ENCODE measurements around the gene SLC2A8. TPM values are rescaled to one million over a fixed set of nuclear protein-coding genes. Genes with fewer than 3 reads are reported as not detected.

The SLC2A8 gene
- total RNA-seq, 4 donors from 2014 or later, result 17.1 to 46.9 (median 35.9) TPM

DNA sequence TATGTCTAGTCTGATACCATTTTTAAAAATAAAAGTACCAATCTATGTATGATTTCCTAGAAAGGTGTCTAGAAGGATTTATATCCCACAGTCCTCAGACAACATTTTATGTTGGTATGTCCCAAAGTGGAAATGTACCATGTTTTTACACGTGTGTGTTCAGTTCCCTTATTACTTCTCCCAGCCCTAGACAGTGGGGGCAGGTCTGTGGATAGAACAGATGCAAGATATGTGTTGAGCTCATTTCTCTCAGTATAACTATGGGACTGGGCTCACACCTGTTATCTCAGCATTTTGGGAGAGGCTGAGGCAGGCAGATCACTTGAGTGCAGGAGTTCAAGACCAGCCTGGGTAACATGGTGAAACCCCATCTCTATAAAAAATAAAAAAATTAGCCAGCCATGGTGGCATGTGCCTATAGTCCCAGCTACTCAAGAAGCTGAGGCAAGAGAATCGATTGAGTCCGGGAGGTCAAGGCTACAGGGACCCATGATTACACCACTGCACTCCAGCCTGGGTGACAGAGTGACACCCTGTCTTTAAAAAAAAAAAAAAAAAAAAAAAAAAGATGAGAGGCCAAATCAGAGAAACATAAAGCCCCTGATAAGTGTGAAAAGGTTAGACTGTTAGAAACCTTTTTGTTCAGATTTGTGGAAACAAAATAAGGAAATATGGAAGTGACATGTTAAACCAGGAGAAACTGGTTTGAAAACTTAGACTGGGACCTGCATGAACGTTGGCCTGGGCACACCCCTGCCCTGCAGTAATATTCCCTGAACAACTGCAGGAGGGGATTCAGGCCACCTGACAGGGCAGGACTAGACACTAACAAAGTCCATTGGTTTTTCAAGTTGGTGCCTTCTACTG is 7.4 kb upstream of the SLC2A8 start:
- TF ChIP-seq, protein P1, sequence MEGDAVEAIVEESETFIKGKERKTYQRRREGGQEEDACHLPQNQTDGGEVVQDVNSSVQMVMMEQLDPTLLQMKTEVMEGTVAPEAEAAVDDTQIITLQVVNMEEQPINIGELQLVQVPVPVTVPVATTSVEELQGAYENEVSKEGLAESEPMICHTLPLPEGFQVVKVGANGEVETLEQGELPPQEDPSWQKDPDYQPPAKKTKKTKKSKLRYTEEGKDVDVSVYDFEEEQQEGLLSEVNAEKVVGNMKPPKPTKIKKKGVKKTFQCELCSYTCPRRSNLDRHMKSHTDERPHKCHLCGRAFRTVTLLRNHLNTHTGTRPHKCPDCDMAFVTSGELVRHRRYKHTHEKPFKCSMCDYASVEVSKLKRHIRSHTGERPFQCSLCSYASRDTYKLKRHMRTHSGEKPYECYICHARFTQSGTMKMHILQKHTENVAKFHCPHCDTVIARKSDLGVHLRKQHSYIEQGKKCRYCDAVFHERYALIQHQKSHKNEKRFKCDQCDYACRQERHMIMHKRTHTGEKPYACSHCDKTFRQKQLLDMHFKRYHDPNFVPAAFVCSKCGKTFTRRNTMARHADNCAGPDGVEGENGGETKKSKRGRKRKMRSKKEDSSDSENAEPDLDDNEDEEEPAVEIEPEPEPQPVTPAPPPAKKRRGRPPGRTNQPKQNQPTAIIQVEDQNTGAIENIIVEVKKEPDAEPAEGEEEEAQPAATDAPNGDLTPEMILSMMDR (IDR thresholded peaks at IDR 0.05; ENCODE audit: low read depth), result no peak

DNA sequence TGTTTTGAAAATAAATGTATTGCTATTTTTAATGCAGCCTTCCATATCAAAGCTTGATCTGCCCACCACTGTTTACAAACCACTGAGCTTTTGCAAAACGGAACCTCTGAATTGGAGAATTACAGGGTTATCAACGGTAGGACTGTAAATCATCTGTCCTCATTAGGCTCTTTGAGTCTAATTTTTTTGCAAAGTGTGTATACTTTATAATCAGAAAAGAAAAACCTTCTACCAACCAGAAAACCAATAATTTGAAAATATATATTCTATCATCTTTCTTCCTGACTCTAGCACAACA is 6.8 kb upstream of the SLC2A8 start:
- TF ChIP-seq, protein P1 (IDR thresholded peaks at IDR 0.05; ENCODE audit: low read depth), result no peak

DNA sequence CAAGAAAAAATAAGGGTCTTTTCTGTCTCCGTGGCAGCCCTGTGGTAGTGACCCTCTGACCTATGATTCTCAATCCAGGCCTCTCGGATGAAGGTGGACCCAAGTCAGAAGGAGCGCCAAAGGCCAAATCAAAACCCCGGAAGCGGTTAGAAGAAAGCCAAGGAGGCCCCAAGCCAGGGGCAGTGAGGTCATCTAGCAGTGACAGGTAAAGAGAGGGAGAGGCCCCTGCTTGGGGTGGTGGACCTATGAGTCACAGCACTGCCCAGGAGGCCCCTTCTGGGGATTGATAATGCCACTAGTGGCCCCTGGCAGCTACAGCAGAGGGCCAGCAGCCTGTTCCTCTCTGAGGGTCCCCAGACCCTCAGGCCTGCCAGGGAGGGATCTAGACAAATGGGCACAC is 6.4 kb upstream of the SLC2A8 start:
- TF ChIP-seq, protein P1 (IDR thresholded peaks at IDR 0.05; ENCODE audit: low read depth), result no peak

DNA sequence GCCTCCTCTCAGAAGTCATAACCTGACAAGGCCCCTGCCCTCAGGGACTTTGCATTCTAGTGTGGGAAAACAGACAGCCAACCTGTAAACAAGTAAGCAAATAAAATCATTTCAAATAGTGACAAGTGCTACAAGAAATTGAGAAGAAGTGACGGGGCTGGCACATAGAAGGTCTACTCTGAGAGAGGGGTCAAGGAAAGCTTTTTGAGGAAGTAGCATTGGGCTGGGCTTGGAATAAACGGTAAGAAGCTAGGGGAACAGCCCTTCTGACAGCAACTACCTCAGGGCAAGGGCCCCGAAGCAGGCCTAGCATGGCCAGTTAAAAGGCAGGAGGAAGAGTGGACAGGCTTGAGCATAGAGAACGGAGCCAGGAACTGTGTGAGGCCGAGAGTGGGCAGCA is 4.8 kb upstream of the SLC2A8 start:
- TF ChIP-seq, protein P1 (IDR thresholded peaks at IDR 0.05; ENCODE audit: low read depth), result no peak

DNA sequence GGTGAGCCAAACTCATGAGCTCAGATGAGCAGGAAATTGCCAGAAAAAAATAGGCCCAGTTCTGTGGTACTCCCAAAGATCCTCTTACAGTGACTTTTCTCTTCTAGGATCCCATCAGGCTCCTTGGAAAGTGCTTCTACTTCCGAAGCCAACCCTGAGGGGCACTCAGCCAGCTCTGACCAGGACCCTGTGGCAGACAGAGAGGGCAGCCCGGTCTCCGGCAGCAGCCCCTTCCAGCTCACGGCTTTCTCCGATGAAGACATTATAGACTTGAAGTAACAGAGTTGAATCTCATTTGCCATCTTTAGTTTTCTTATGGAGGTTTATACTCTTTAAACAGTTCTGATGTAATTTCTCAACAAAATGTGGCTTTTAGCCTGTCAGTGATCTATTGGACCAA is 4.0 kb upstream of the SLC2A8 start:
- TF ChIP-seq, protein P1 (IDR thresholded peaks at IDR 0.05; ENCODE audit: low read depth), result no peak

DNA sequence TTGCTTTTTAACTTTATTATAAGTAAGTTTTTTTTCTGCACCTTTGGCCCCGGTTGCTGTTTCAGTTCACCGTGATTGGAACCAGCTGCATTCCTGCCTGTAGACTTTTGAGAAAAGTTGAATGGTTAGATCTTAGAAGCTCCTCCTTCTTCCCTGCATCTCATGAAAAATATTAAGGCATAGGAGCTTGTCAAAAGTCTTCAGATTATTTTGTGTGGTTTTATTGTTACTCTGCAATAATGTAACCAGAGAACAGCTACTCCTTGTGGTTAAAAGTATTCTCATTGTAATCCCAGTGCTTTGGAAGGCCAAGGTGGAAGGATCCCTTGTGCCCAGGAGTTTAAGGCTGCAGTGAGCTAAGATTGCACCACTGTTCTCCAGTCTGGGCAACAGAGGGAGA is 3.3 kb upstream of the SLC2A8 start:
- TF ChIP-seq, protein P1 (IDR thresholded peaks at IDR 0.05; ENCODE audit: low read depth), result no peak

DNA sequence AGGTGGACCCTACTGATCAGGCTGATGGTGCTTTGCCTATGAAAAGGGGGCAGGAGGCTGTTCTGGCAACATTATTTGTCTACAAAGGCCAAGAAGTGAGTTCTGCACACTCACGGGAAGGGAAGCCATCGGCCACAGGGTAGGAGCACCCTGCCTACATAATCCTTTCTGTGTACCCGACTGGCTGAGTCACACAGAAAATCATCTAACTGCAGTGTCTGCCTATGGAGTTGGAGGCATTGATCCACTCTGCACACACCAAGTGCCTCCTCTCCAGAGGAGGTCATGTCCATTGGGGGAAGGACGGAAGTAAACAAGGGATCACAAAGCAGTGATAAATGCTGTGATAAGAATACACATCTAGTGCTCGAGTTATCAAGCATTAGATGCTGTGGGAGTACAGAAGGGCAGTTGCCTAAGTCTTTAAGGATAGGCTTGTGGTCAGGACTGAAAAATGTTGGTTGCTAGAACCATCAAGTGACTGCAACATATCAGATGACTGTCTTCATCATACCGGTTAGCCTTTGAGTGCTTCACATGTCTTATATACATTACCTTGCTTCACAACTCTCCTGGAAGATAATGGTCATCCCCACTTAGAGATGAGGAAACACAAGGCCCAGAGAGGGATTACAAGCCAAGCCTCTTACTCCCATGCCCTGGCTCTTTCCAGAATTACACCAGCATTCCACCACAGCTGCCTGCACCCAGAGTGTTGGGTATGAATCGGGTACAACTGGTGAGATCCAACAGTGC is 1.3 kb upstream of the SLC2A8 start:
- TF ChIP-seq, protein P1 (IDR thresholded peaks at IDR 0.05; ENCODE audit: low read depth), result no peak
